H1 (cell line): ENCODE measurements around the gene EYA4. TPM values are rescaled to one million over a fixed set of nuclear protein-coding genes. Genes with fewer than 3 reads are reported as not detected.

Source experiments
- CTCF ChIA-PET: fragments of 300-600 bp; sonication (Branson Sonifier 250); formaldehyde crosslinking; loops from one replicate; lab custom pipeline; 2021; ENCODE audit not compliant: partially characterized antibody; lab: Charles Lee
- POLR2A ChIA-PET: fragments of 300-600 bp; sonication (Branson Sonifier 250); formaldehyde crosslinking; loops from one replicate; lab custom pipeline; 2021; ENCODE audit warnings: inconsistent platforms; ENCODE audit not compliant: partially characterized antibody; lab: Charles Lee
- DNase-seq, 2 experiments: peaks; one replicate each; pipeline versions ENCODE4 v3.0.0 to v3.0.0-alpha.2; 2010 to 2022; ENCODE audit warnings: low spot score in 2 of 2, low read depth in 1 of 2, mixed read lengths in 1 of 2
- FAIRE-seq: peaks from 2 replicates; lab custom pipeline; 2011; peaks lifted over from hg19 to GRCh38; lab: Jason Lieb, UNC
- H2AFZ ChIP-seq: 2 replicates; pipeline ENCODE4 v1.8.1; 2012; ENCODE audit warnings: low read length, inconsistent platforms
- H2AK5ac ChIP-seq: 2 replicates; pipeline ENCODE4 v1.6.1; 2013; ENCODE audit warnings: low read depth, low read length
- H2BK120ac ChIP-seq: replicated peaks from 2 replicates; pipeline ENCODE3; 2013; ENCODE audit warnings: low read depth, low read length, inconsistent platforms
- H2BK12ac ChIP-seq: 2 replicates; pipeline ENCODE4 v1.6.1; 2013; ENCODE audit warnings: low read depth, low read length
- H2BK15ac ChIP-seq: 2 replicates; pipeline ENCODE4 v1.6.1; 2013; ENCODE audit warnings: low read length
- H2BK20ac ChIP-seq: 2 replicates; pipeline ENCODE4 v1.6.1; 2013; ENCODE audit warnings: low read length
- H2BK5ac ChIP-seq: 2 replicates; pipeline ENCODE4 v1.6.1; 2013; ENCODE audit warnings: low read depth, low read length
- H3K14ac ChIP-seq: 2 replicates; pipeline ENCODE4 v1.6.1; 2013; ENCODE audit warnings: inconsistent platforms; ENCODE audit not compliant: insufficient read length
- H3K18ac ChIP-seq: 2 replicates; pipeline ENCODE4 v1.6.1; 2013; ENCODE audit warnings: low read length; ENCODE audit errors: extremely low read depth
- H3K23ac ChIP-seq: 2 replicates; pipeline ENCODE4 v1.6.1; 2013; ENCODE audit warnings: inconsistent platforms; ENCODE audit not compliant: insufficient read length
- H3K23me2 ChIP-seq: 2 replicates; pipeline ENCODE4 v1.6.1; 2013; ENCODE audit warnings: low read depth, low read length
- H3K27ac ChIP-seq: 2 replicates; pipeline ENCODE4 v1.6.1; 2011; ENCODE audit warnings: low read depth, low read length, inconsistent platforms
- H3K27me3 ChIP-seq, 4 experiments: replicated peaks in 1 of 4; 1 replicate in 1 of 4; 2 replicates in 3 of 4; pipeline versions ENCODE4 v1.6.1 to v1.8.1; 2011 to 2013; ENCODE audit warnings: low read length in 3 of 4, mild to moderate bottlenecking in 3 of 4, inconsistent platforms in 2 of 4, mixed read lengths in 2 of 4, moderate library complexity in 1 of 4; ENCODE audit not compliant: control insufficient read depth in 3 of 4, insufficient read depth in 3 of 4; ENCODE audit errors: extremely low read depth in 1 of 4
- H3K36me3 ChIP-seq, 4 experiments: 2 replicates each; pipeline versions ENCODE4 v1.6.1 to v1.8.1; 2011 to 2013; ENCODE audit warnings: mild to moderate bottlenecking in 4 of 4, low read length in 3 of 4, moderate library complexity in 2 of 4, control low read depth in 1 of 4, inconsistent platforms in 1 of 4; ENCODE audit not compliant: insufficient read depth in 4 of 4, control insufficient read depth in 2 of 4
- H3K4ac ChIP-seq: replicated peaks from 2 replicates; pipeline ENCODE3; 2013; ENCODE audit warnings: low read length, low read depth, mixed read lengths, inconsistent platforms; ENCODE audit not compliant: insufficient read length
- H3K4me1 ChIP-seq, 4 experiments: replicated peaks in 1 of 4; 1 replicate in 1 of 4; 2 replicates in 3 of 4; pipeline versions ENCODE4 v1.6.1 to v1.8.1; 2011 to 2013; ENCODE audit warnings: low read length in 3 of 4, inconsistent platforms in 2 of 4, mixed read lengths in 1 of 4; ENCODE audit not compliant: insufficient read depth in 4 of 4, control insufficient read depth in 3 of 4
- H3K4me2 ChIP-seq, 2 experiments: 2 replicates each; pipeline versions ENCODE4 v1.6.1 to v1.8.1; 2011 to 2013; ENCODE audit warnings: low read depth in 2 of 2, low read length in 2 of 2, control low read depth in 1 of 2, inconsistent platforms in 1 of 2, mild to moderate bottlenecking in 1 of 2; ENCODE audit not compliant: insufficient read depth in 1 of 2
- H3K4me3 ChIP-seq, 4 experiments: fragments of 200-600, 300-600 bp in 1 of 4; sonication (generic), shearing (Covaris generic), sonication (Bioruptor Twin) in 1 of 4; 2 replicates each; pipeline versions ENCODE4 v1.5.1 to v1.8.1; 2011 to 2016; ENCODE audit warnings: low read length in 4 of 4, low read depth in 3 of 4, control low read depth in 2 of 4, inconsistent platforms in 2 of 4, mild to moderate bottlenecking in 2 of 4, mixed read lengths in 1 of 4, moderate library complexity in 1 of 4; ENCODE audit not compliant: insufficient read depth in 2 of 4; ENCODE audit errors: extremely low read depth in 1 of 4
- H3K56ac ChIP-seq: replicated peaks from 2 replicates; pipeline ENCODE3; 2013; ENCODE audit warnings: low read depth, mild to moderate bottlenecking, mixed read lengths, low read length, inconsistent platforms; ENCODE audit not compliant: insufficient read length
- H3K79me1 ChIP-seq: 2 replicates; pipeline ENCODE4 v1.6.1; 2013; ENCODE audit warnings: low read depth, low read length, control low read depth
- H3K79me2 ChIP-seq, 2 experiments: 2 replicates each; pipeline versions ENCODE4 v1.6.1 to v1.8.1; 2012 to 2013; ENCODE audit warnings: low read length in 2 of 2, mild to moderate bottlenecking in 2 of 2, inconsistent platforms in 1 of 2; ENCODE audit not compliant: insufficient read depth in 2 of 2, control insufficient read depth in 1 of 2
- H3K9ac ChIP-seq, 4 experiments: replicated peaks in 1 of 4; 1 replicate in 1 of 4; 2 replicates in 3 of 4; pipeline versions ENCODE4 v1.6.1 to v1.8.1; 2011 to 2013; ENCODE audit warnings: low read depth in 3 of 4, low read length in 3 of 4, control low read depth in 2 of 4, mild to moderate bottlenecking in 2 of 4, moderate library complexity in 2 of 4, inconsistent platforms in 1 of 4; ENCODE audit errors: extremely low read depth in 1 of 4
- H3K9me3 ChIP-seq, 2 experiments: 2 replicates each; pipeline versions ENCODE4 v1.6.1 to v1.8.1; 2012 to 2013; ENCODE audit warnings: mild to moderate bottlenecking in 2 of 2, moderate library complexity in 2 of 2, control low read depth in 1 of 2, inconsistent platforms in 1 of 2, low read depth in 1 of 2, low read length in 1 of 2, mixed read lengths in 1 of 2; ENCODE audit not compliant: insufficient read depth in 2 of 2
- H4K20me1 ChIP-seq, 2 experiments: replicated peaks in 1 of 2; 2 replicates each; pipeline versions ENCODE3 to v1.8.1; 2011 to 2013; ENCODE audit warnings: inconsistent platforms in 2 of 2, low read length in 2 of 2, mild to moderate bottlenecking in 1 of 2; ENCODE audit not compliant: insufficient read depth in 2 of 2, control insufficient read depth in 1 of 2
- H4K5ac ChIP-seq: 2 replicates; pipeline ENCODE4 v1.6.1; 2013; ENCODE audit warnings: low read length, low read depth, mixed read lengths, inconsistent platforms; ENCODE audit not compliant: insufficient read length
- H4K8ac ChIP-seq: 2 replicates; pipeline ENCODE4 v1.8.0; 2013; ENCODE audit warnings: mild to moderate bottlenecking, moderate library complexity, low read length, inconsistent platforms; ENCODE audit not compliant: insufficient read depth; ENCODE audit errors: extremely low read depth
- H4K91ac ChIP-seq: replicated peaks from 2 replicates; pipeline ENCODE3; 2013; ENCODE audit warnings: low read length, mixed read lengths, inconsistent platforms; ENCODE audit not compliant: insufficient read length
- CEBPB ChIP-seq: IDR thresholded peaks from 2 replicates; pipeline ENCODE4 v1.6.1; 2012; ENCODE audit warnings: low read depth, low read length
- CTCF ChIP-seq, 3 experiments: IDR thresholded peaks; 1 replicate in 2 of 3; 2 replicates in 1 of 3; pipeline versions ENCODE4 v1.5.1 to v1.6.1; 2011; ENCODE audit warnings: low read length in 3 of 3, mild to moderate bottlenecking in 3 of 3, inconsistent platforms in 2 of 3, low read depth in 1 of 3, moderate library complexity in 1 of 3; ENCODE audit not compliant: insufficient read depth in 1 of 3; ENCODE audit errors: control extremely low read depth in 1 of 3
- KDM4A ChIP-seq: IDR thresholded peaks from one replicate; pipeline ENCODE4 v1.7.1; 2012; ENCODE audit warnings: low read depth, mild to moderate bottlenecking, moderate library complexity, low read length, inconsistent platforms; ENCODE audit not compliant: severe bottlenecking
- POLR2AphosphoS5 ChIP-seq: IDR thresholded peaks from 2 replicates; pipeline ENCODE4 v1.6.1; 2011; ENCODE audit warnings: low read depth, low read length
- RAD21 ChIP-seq, 2 experiments: IDR thresholded peaks in 1 of 2; conservative IDR thresholded peaks in 1 of 2; 2 replicates each; pipeline ENCODE4 v1.6.1; 2011; ENCODE audit warnings: low read depth in 2 of 2, low read length in 2 of 2, improper control_type of control experiment in 1 of 2, inconsistent platforms in 1 of 2, mild to moderate bottlenecking in 1 of 2, moderate library complexity in 1 of 2
- SP4 ChIP-seq: IDR thresholded peaks from 2 replicates; pipeline ENCODE4 v1.6.1; 2012; ENCODE audit warnings: low read length, inconsistent platforms
- TAF1 ChIP-seq: IDR thresholded peaks from 2 replicates; pipeline ENCODE4 v1.6.1; 2011; ENCODE audit warnings: mild to moderate bottlenecking, low read depth, low read length
- ZNF274 ChIP-seq: IDR thresholded peaks from 2 replicates; pipeline ENCODE4 v1.7.0; 2012; ENCODE audit warnings: low read length, borderline replicate concordance; ENCODE audit errors: extremely low read depth
- WGBS, 2 experiments: shearing (Covaris generic) in 1 of 2; methylation state at CpG; one replicate each; pipeline versions ENCODE4 v1.1.6 to v1.1.7; 2013 to 2015; ENCODE audit warnings: low lambda C conversion rate in 2 of 2, mixed read lengths in 2 of 2, inconsistent platforms in 1 of 2, low coverage in 1 of 2, missing lambda C conversion rate in 1 of 2; ENCODE audit not compliant: insufficient replicate concordance in 2 of 2, insufficient coverage in 1 of 2, insufficient read length in 1 of 2; ENCODE audit errors: extremely low coverage in 1 of 2, missing lambda C conversion rate in 1 of 2; 5-methylcytosine and 5-hydroxymethylcytosine counted together
- polyA plus RNA-seq, 7 experiments: library from polyadenylated mRNA; depleted of rRNA in 3 of 7; stranded (reverse) in 5 of 7; unstranded in 2 of 7; fragments of >200 nt in 5 of 7; fragments of 200-250 nt in 2 of 7; gene quantifications; 1 replicate in 5 of 7; 2 replicates in 1 of 7; 4 replicates in 1 of 7; pipeline versions ENCODE4 v1.2.1 to v1.2.3, GENCODE V29; 2011 to 2013; ENCODE audit warnings: missing spikeins in 2 of 7, mixed read lengths in 2 of 7
- total RNA-seq: library from RNA; stranded (reverse); fragmentation: NEBNext Ultra II Directional; extraction: Animal tissue kit (Norgen Biotek cat#: 25700); gene quantifications from 2 replicates; pipeline ENCODE4 v1.2.1, GENCODE V29; 2021

Gene EYA4
- total and polyA plus RNA-seq, 2 of the 8 experiments (the other 6 are each of a cell fraction or from before 2014, with no cell fraction given) = 0.06 to 0.17 TPM

DNA sequence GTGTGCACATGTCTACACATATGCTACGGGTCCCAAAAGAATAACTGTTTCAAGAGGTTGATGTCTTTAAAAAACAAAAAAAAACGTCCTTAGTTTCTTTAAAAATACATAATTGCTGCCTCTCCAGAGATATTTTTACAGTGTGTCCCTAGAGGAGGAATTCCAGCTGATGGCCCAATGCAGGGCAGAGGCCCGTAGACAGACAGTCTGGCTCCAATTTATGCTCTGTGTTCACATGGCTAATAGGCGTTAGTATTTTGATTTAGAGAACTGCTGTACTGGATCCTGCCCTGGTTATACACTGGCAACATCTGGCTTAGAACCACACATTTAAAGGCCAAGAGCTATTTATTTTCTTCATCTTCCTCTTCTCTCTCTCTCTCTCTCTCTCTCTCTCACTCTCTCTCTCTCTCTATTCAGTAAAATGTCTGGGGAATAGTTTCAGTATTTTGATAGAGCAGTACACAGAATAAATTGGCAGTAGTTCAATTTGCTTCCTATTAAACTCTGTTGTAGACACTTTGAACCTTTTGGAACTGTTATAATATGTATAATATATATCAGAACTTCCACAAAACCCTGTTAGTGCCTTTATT, 260.6 kb downstream of the EYA4 start:
- Histone ChIP-seq H2BK12ac (no peak overlapping the region), H2BK15ac (no peak overlapping the region), H2BK120ac (no peak overlapping the region), H3K23ac (no peak overlapping the region), H3K18ac (no peak overlapping the region), H3K79me2 (no peaks in the 10 kb centered on the region), H4K20me1 (no peaks in the 10 kb centered on the region), H3K27ac (no peak overlapping the region), H4K5ac (no peak overlapping the region), H3K14ac (no peak overlapping the region), H4K8ac (no peak overlapping the region), H3K4me1 (no peaks in the 10 kb centered on the region), H3K4me3 (no peak overlapping the region), H2AFZ (no peak overlapping the region), H3K23me2 (no peaks in the 10 kb centered on the region), H3K4me2 (no peak overlapping the region), H2BK5ac (no peak overlapping the region), H4K91ac (no peak overlapping the region), H3K4ac (no peak overlapping the region), H3K27me3 (peaks cover 0 to 1% (median 0%) of the 10 kb centered on the region in 4 experiments; a peak in 1 of 7 replicates), H2BK20ac (no peak overlapping the region), H3K56ac (no peak overlapping the region), H2AK5ac (no peak overlapping the region), H3K9me3 (no peaks in the 10 kb centered on the region), H3K79me1 (no peaks in the 10 kb centered on the region), H3K9ac (no peak overlapping the region), H3K36me3 (no peaks in the 10 kb centered on the region)
- FAIRE-seq (no peak), DNase-seq (no peak)
- CTCF ChIA-PET = interaction anchor here (0.7 to 1.5 kb wide), 5 partner anchors 15 to 530 kb away, joined by 3 to 4 read pairs (median 4); no protein-coding TSS in a partner anchor
- WGBS, 2 experiments = 77% methylated on average over 4 of the region's 4 CpGs; no CpG with 5 or more reads in 1 of the 2 experiments
- POLR2A ChIA-PET = interaction anchor here (0.6 kb wide), 1 partner anchor 68 kb away, joined by 3 read pairs; no protein-coding TSS in a partner anchor
- TF ChIP-seq POLR2AphosphoS5 = no peak
- TF ChIP-seq CEBPB = no peak
- no peak for TF ChIP-seq ZNF274
- no peak for TF ChIP-seq TAF1
- no peak for TF ChIP-seq CTCF (IDR thresholded peaks at IDR 0.05; ENCODE audit: control extremely low read depth in 1 of 3, insufficient read depth in 1 of 3, low read depth in 1 of 3, low read length in 3 of 3)
- no peak for TF ChIP-seq RAD21 (IDR thresholded peaks at IDR 0.05 in 1 of 2, conservative IDR thresholded peaks at IDR 0.05 in 1 of 2; ENCODE audit: low read depth in 2 of 2, low read length in 2 of 2)
- TF ChIP-seq SP4 = no peak
- TF ChIP-seq KDM4A = no peak
